HCT116 (cell line): Measurements from ENCODE around the gene GLB1L. TPM values are rescaled to one million over a fixed set of nuclear protein-coding genes. Genes with fewer than 3 reads are reported as not detected.

Experiments
- ATAC-seq: fragments of 200-7000 bp; cut with Tn5 transposase; 2 replicates; pipeline ENCODE4 v1.9.1; 2020; ENCODE audit warnings: mild to moderate bottlenecking, moderate library complexity
- BruUV-seq: library from RNA; stranded (reverse); fragments of 400-500 nt; replicated peaks from 2 replicates; lab custom pipeline; 2021; lab: Mats Ljungman, UMichigan
- CTCF ChIA-PET: fragments of 300-600 bp; sonication (Branson Sonifier 250); formaldehyde crosslinking; loops from one replicate; lab custom pipeline; 2021; ENCODE audit warnings: antibody characterized with exemption; lab: Charles Lee
- POLR2A ChIA-PET: fragments of 300-600, 350-600 bp; sonication (Branson Sonifier 250); formaldehyde crosslinking; loops from one replicate; lab custom pipeline; 2021; ENCODE audit warnings: antibody characterized with exemption; lab: Charles Lee
- RAD21 ChIA-PET, 2 experiments: fragments of 300-600 bp; sonication (Branson Sonifier 250); formaldehyde crosslinking; loops; one replicate each; lab custom pipeline; 2023; ENCODE audit warnings: low total read pairs in 2 of 2; ENCODE audit not compliant: uncharacterized antibody in 2 of 2, unreplicated experiment in 2 of 2, low non-redundant PET in 1 of 2; lab: Charles Lee
- DNase-seq: peaks from one replicate; pipeline ENCODE4 v3.0.0-alpha.2; 2010; ENCODE audit warnings: low read depth, low spot score
- H2AFZ ChIP-seq: fragments of 200-600 bp; shearing (Covaris generic), sonication (generic); 2 replicates; pipeline ENCODE4 v1.6.1; 2017; ENCODE audit warnings: low read depth, mixed run types, mixed read lengths, antibody characterized with exemption, low read length; ENCODE audit not compliant: poor library complexity, severe bottlenecking
- H3K27ac ChIP-seq: 2 replicates; pipeline ENCODE4 v1.5.1; 2012; ENCODE audit warnings: low read depth, low read length
- H3K27me3 ChIP-seq: fragments of 200-600 bp; sonication (generic); 2 replicates; pipeline ENCODE4 v1.6.1; 2016; ENCODE audit warnings: mixed run types, low read length, mixed read lengths; ENCODE audit not compliant: insufficient read depth
- H3K36me3 ChIP-seq, 2 experiments: fragments of 200-500 bp in 1 of 2; fragments of 200-600 bp in 1 of 2; sonication (Bioruptor generic) in 1 of 2; sonication (generic) in 1 of 2; 2 replicates each; pipeline versions ENCODE4 v1.5.1 to v1.6.1; 2014 to 2016; ENCODE audit warnings: low read length in 2 of 2, inconsistent platforms in 1 of 2, mixed read lengths in 1 of 2, mixed run types in 1 of 2; ENCODE audit not compliant: insufficient read depth in 2 of 2, control insufficient read depth in 1 of 2
- H3K4me1 ChIP-seq, 2 experiments: fragments of 200-600 bp in 1 of 2; sonication (generic) in 1 of 2; 2 replicates each; pipeline versions ENCODE4 v1.5.1 to v1.6.1; 2012 to 2017; ENCODE audit warnings: low read length in 2 of 2, inconsistent platforms in 1 of 2, mild to moderate bottlenecking in 1 of 2, mixed read lengths in 1 of 2, mixed run types in 1 of 2, moderate library complexity in 1 of 2; ENCODE audit not compliant: insufficient read depth in 2 of 2, control insufficient read depth in 1 of 2
- H3K4me2 ChIP-seq: fragments of 200-600 bp; sonication (generic); 2 replicates; pipeline ENCODE4 v1.6.1; 2017; ENCODE audit warnings: mixed run types, low read length, mixed read lengths
- H3K4me3 ChIP-seq, 2 experiments: fragments of 200-600 bp in 1 of 2; sonication (generic) in 1 of 2; replicated peaks in 1 of 2; 2 replicates each; pipeline ENCODE4 v1.5.1; 2011 to 2016; ENCODE audit warnings: low read length in 2 of 2, control low read depth in 1 of 2, low read depth in 1 of 2, mild to moderate bottlenecking in 1 of 2, mixed read lengths in 1 of 2, mixed run types in 1 of 2
- H3K79me2 ChIP-seq: fragments of 200-600 bp; sonication (generic); 2 replicates; pipeline ENCODE4 v1.6.1; 2017; ENCODE audit warnings: mild to moderate bottlenecking, mixed run types, low read length, moderate library complexity, mixed read lengths; ENCODE audit not compliant: insufficient read depth
- H3K9ac ChIP-seq: fragments of 200-600 bp; sonication (generic); 2 replicates; pipeline ENCODE4 v1.6.1; 2016; ENCODE audit warnings: low read length, mixed read lengths
- H3K9me2 ChIP-seq: fragments of 200-600 bp; sonication (generic), shearing (Covaris generic); 2 replicates; pipeline ENCODE4 v1.6.1; 2017; ENCODE audit warnings: mixed run types, mild to moderate bottlenecking, moderate library complexity; ENCODE audit not compliant: insufficient read depth
- H3K9me3 ChIP-seq, 2 experiments: fragments of 200-500 bp in 1 of 2; fragments of 200-600 bp in 1 of 2; sonication (Bioruptor generic) in 1 of 2; sonication (generic) in 1 of 2; 2 replicates each; pipeline ENCODE4 v1.6.1; 2014 to 2017; ENCODE audit warnings: low read length in 2 of 2, mixed read lengths in 2 of 2, inconsistent platforms in 1 of 2, low read depth in 1 of 2, mild to moderate bottlenecking in 1 of 2, mixed run types in 1 of 2, moderate library complexity in 1 of 2; ENCODE audit not compliant: control insufficient read depth in 1 of 2, insufficient read depth in 1 of 2
- H4K20me1 ChIP-seq: fragments of 200-600 bp; sonication (generic), shearing (Covaris generic); 2 replicates; pipeline ENCODE4 v1.6.1; 2017; ENCODE audit warnings: mixed run types, mild to moderate bottlenecking, moderate library complexity; ENCODE audit not compliant: insufficient read depth
- CBX3 ChIP-seq: IDR thresholded peaks from 2 replicates; pipeline ENCODE4 v1.6.1; 2012; ENCODE audit warnings: low read depth
- CEBPB ChIP-seq: IDR thresholded peaks from 2 replicates; pipeline ENCODE4 v1.6.1; 2012; ENCODE audit warnings: low read depth
- EGR1 ChIP-seq: IDR thresholded peaks from 2 replicates; pipeline ENCODE4 v1.6.1; 2012; ENCODE audit warnings: low read depth
- ELF1 ChIP-seq: IDR thresholded peaks from 2 replicates; pipeline ENCODE4 v1.6.1; 2012; ENCODE audit warnings: low read depth, borderline replicate concordance
- EZH2 ChIP-seq: fragments of 200-600 bp; sonication (generic); IDR thresholded peaks from 2 replicates; pipeline ENCODE4 v1.6.1; 2017; ENCODE audit warnings: antibody characterized with exemption, mixed run types
- EZH2phosphoT487 ChIP-seq: fragments of 200-600 bp; IDR thresholded peaks from 2 replicates; pipeline ENCODE4 v1.6.1; 2018; ENCODE audit warnings: antibody characterized with exemption, borderline replicate concordance
- FOSL1 ChIP-seq: IDR thresholded peaks from 2 replicates; pipeline ENCODE4 v1.6.1; 2012; ENCODE audit warnings: low read depth
- JUND ChIP-seq: IDR thresholded peaks from 2 replicates; pipeline ENCODE4 v1.6.1; 2012
- MAX ChIP-seq: IDR thresholded peaks from 2 replicates; pipeline ENCODE4 v1.6.1; 2012
- POLR2A ChIP-seq: IDR thresholded peaks from 2 replicates; pipeline ENCODE4 v1.7.0; 2011; ENCODE audit warnings: borderline replicate concordance; ENCODE audit not compliant: insufficient read depth, insufficient read length; ENCODE audit errors: extremely low read depth
- REST ChIP-seq: IDR thresholded peaks from 2 replicates; pipeline ENCODE4 v1.6.1; 2012; ENCODE audit warnings: low read depth
- SIN3A ChIP-seq: IDR thresholded peaks from 2 replicates; pipeline ENCODE4 v1.6.1; 2012; ENCODE audit warnings: low read depth
- SRF ChIP-seq: IDR thresholded peaks from 2 replicates; pipeline ENCODE4 v1.6.1; 2012; ENCODE audit warnings: low read depth
- TCF7L2 ChIP-seq: IDR thresholded peaks from 2 replicates; pipeline ENCODE4 v1.7.0; 2011; ENCODE audit warnings: borderline replicate concordance, inconsistent platforms; ENCODE audit not compliant: insufficient read depth, insufficient read length; ENCODE audit errors: extremely low read depth
- YY1 ChIP-seq: IDR thresholded peaks from 2 replicates; pipeline ENCODE4 v1.6.1; 2011; ENCODE audit warnings: low read length, low read depth, moderate library complexity, mild to moderate bottlenecking; ENCODE audit not compliant: insufficient replicate concordance; ENCODE audit errors: extremely low read depth
- ZFX ChIP-seq: fragments of 450-650 bp; IDR thresholded peaks from 2 replicates; pipeline ENCODE4 v1.6.1; 2017
- ZNF274 ChIP-seq: fragments of 200-500 bp; sonication (Bioruptor generic); IDR thresholded peaks from 2 replicates; pipeline ENCODE4 v1.6.1; 2014; ENCODE audit warnings: mild to moderate bottlenecking, low read depth, low read length, inconsistent platforms
- intact Hi-C: fragments of 100-400 bp; cut with micrococcal nuclease; formaldehyde crosslinking; loops from 2 replicates; pipeline ENCODE4 v1.10.0; 2022
- total RNA-seq: library from RNA; stranded (reverse); gene quantifications from one replicate; pipeline ENCODE4 v1.2.1, GENCODE V29; 2021; ENCODE audit not compliant: unreplicated experiment
- TF ChIP-seq, protein P1 (sequence below): IDR thresholded peaks from 2 replicates; pipeline ENCODE4 v1.6.1; 2012
- TF ChIP-seq, protein P2 (sequence below), 3 experiments: fragments of 200-600 bp in 1 of 3; sonication (generic) in 1 of 3; IDR thresholded peaks in 2 of 3; conservative IDR thresholded peaks in 1 of 3; 2 replicates each; pipeline ENCODE4 v1.5.1; 2012 to 2017; ENCODE audit warnings: low read depth in 2 of 3, low read length in 2 of 3, antibody characterized with exemption in 1 of 3, borderline replicate concordance in 1 of 3, control low read depth in 1 of 3, mild to moderate bottlenecking in 1 of 3, mixed read lengths in 1 of 3, mixed run types in 1 of 3, moderate library complexity in 1 of 3; ENCODE audit not compliant: insufficient read depth in 1 of 3

The GLB1L gene
- total RNA-seq, 1 experiment from 2014 or later: 6.6 TPM

DNA sequence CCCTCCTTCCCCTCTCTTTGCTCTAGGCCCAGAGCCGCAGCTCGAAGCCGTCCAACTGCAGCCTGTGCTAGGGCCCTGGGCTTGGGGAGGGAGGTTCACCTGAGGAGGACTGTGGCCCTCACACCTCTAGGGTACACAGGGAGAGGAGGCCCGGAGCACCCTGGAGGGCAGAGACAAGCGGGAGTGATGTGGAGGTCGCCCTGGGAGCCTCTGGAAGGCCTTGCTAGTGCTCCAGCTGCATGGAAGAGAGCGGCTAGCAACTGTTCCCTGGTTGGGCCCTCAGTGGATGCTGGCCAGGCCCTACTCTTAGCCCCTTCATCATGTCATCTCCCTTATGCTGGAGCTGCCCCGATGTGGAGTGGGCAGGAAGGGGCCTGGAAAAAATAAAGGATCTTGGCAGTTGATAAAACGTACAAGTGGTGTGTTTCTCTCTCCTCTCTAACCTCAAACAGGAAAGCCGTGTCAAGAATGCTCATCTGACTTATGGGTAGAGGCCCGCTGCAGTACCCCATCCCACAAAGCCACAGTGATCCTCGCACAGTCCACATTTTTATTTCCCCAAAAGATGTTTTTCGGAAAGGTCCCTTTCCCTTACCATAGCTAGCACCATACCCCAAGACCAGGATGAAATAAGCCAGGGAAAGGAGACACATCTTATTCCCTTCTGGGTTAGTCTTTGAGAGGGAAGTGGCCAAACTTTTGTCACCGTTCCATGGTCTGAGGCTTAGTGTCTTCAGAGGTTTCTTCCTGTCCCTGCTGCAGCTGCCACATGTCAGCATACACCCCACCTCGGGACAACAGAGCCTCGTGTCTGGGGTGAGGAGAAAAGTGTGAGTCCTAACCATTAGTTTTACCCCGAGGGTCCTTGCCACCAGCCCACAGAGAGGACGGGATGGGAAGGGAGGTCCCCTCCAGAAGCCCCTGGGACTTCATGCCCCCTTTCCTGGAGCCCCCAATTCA, 35.7 kb downstream of the GLB1L start:
- H3K4me1 ChIP-seq: peaks cover 11 to 17% of the 10 kb centered on the region in 2 experiments
- H4K20me1 ChIP-seq: no peaks in the 10 kb centered on the region
- ChIA-PET RAD21 (no interaction called here), POLR2A (no interaction called here), CTCF (no interaction called here)
- no peaks in the 10 kb centered on the region for H3K9me2 ChIP-seq
- no peak overlapping the region for H3K4me2 ChIP-seq
- ATAC-seq (no peak), DNase-seq (no peak)
- intact Hi-C loops: loop anchor here (2.0 kb wide), 2 partner anchors 39 to 49 kb away; partner anchors contain the start of genes NHEJ1 and SLC23A3
- no TSS peak for BruUV-seq
- H3K4me3 ChIP-seq: no peak overlapping the region
- TF ChIP-seq EZH2 (no peak), FOSL1 (no peak), EZH2phosphoT487 (no peak), SRF (no peak), EGR1 (no peak), TCF7L2 (no peak), ZFX (no peak), POLR2A (no peak), CBX3 (no peak), REST (no peak), JUND (no peak), MAX (no peak), YY1 (no peak), SIN3A (no peak), CEBPB (no peak), ZNF274 (no peak), ELF1 (no peak)
- TF ChIP-seq, protein P1, sequence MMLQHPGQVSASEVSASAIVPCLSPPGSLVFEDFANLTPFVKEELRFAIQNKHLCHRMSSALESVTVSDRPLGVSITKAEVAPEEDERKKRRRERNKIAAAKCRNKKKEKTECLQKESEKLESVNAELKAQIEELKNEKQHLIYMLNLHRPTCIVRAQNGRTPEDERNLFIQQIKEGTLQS: no peak
- TF ChIP-seq, protein P2, sequence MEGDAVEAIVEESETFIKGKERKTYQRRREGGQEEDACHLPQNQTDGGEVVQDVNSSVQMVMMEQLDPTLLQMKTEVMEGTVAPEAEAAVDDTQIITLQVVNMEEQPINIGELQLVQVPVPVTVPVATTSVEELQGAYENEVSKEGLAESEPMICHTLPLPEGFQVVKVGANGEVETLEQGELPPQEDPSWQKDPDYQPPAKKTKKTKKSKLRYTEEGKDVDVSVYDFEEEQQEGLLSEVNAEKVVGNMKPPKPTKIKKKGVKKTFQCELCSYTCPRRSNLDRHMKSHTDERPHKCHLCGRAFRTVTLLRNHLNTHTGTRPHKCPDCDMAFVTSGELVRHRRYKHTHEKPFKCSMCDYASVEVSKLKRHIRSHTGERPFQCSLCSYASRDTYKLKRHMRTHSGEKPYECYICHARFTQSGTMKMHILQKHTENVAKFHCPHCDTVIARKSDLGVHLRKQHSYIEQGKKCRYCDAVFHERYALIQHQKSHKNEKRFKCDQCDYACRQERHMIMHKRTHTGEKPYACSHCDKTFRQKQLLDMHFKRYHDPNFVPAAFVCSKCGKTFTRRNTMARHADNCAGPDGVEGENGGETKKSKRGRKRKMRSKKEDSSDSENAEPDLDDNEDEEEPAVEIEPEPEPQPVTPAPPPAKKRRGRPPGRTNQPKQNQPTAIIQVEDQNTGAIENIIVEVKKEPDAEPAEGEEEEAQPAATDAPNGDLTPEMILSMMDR (IDR thresholded peaks at IDR 0.05 in 2 of 3, conservative IDR thresholded peaks at IDR 0.05 in 1 of 3; ENCODE audit: borderline replicate concordance in 1 of 3, insufficient read depth in 1 of 3, low read depth in 2 of 3, low read length in 2 of 3): no peak
- H3K9me3 ChIP-seq: peaks cover 0 to 7% of the 10 kb centered on the region in 2 experiments; a peak in 2 of 4 replicates
- no peak overlapping the region for H3K27ac ChIP-seq
- H3K9ac ChIP-seq: no peak overlapping the region
- no peaks in the 10 kb centered on the region for H3K79me2 ChIP-seq
- H3K27me3 ChIP-seq: no peaks in the 10 kb centered on the region
- H3K36me3 ChIP-seq: peaks cover 10 to 23% of the 10 kb centered on the region in 2 experiments; a peak in 3 of 4 replicates
- H2AFZ ChIP-seq: no peak overlapping the region
